HG02623 (cell line): ENCODE results near the gene TTLL8.
"Not testable (repeated sequence)": the region's sequence is repeated elsewhere in the genome, so short reads cannot be mapped to it uniquely, and the experiment has no call there.

Experiments
- ATAC-seq: cut with Tn5 transposase; IDR thresholded peaks from one replicate; pipeline ENCODE4 v1.9.1; 2021; ENCODE audit warnings: moderate library complexity; ENCODE audit not compliant: unreplicated experiment

The TTLL8 gene

GRCh38 chr22:50058061-50058905 lies at the start of gene TTLL8:
TTLL8 (minus strand) TSS chr22:50058298.
- no peak for ATAC-seq

GRCh38 chr22:50107529-50107928 lies 49.4 kb upstream of the TTLL8 start:
- no peak for ATAC-seq

- no peak for ATAC-seq
These were observed 47.4 kb upstream of the TTLL8 start for GRCh38 chr22:50105208-50106100.

- no peak for ATAC-seq
These were observed 46.0 kb upstream of the TTLL8 start for GRCh38 chr22:50104141-50104544.

GRCh38 chr22:50102946-50103345 lies 44.8 kb upstream of the TTLL8 start:
- ATAC-seq: no peak

- no peak for ATAC-seq
These were observed 43.9 kb upstream of the TTLL8 start for GRCh38 chr22:50101870-50102565.

GRCh38 chr22:50098052-50098451 lies 40.0 kb upstream of the TTLL8 start:
- ATAC-seq: no peak

- no peak for ATAC-seq
These were observed 34.2 kb upstream of the TTLL8 start for GRCh38 chr22:50092342-50092741.

GRCh38 chr22:50091092-50091768 lies 33.1 kb upstream of the TTLL8 start:
- no peak for ATAC-seq

GRCh38 chr22:50090412-50090714 lies 32.3 kb upstream of the TTLL8 start:
- ATAC-seq: no peak

GRCh38 chr22:50089682-50090411 lies 31.7 kb upstream of the TTLL8 start, which contains the start of gene MOV10L1:
MOV10L1 (plus strand) TSS chr22:50090006; CDS start chr22:50090089, 83 bp downstream.
- ATAC-seq: no peak

- ATAC-seq: no peak
These were observed 31.1 kb upstream of the TTLL8 start for GRCh38 chr22:50089231-50089630.

GRCh38 chr22:50088096-50088495 lies 30.0 kb upstream of the TTLL8 start:
- no peak for ATAC-seq

- ATAC-seq: no peak
These were observed 29.5 kb upstream of the TTLL8 start for GRCh38 chr22:50087646-50088045.

- ATAC-seq: not testable (repeated sequence)
These were observed 28.9 kb upstream of the TTLL8 start for GRCh38 chr22:50086975-50087374.

- ATAC-seq: no peak
These were observed 28.4 kb upstream of the TTLL8 start for GRCh38 chr22:50086526-50086925.

GRCh38 chr22:50085211-50085972 lies 27.3 kb upstream of the TTLL8 start, which contains the start of gene MLC1:
MLC1 (minus strand) TSS chr22:50085426; CDS start chr22:50084902, 524 bp downstream.
- ATAC-seq: no peak

- ATAC-seq: no peak
These were observed 26.5 kb upstream of the TTLL8 start for GRCh38 chr22:50084614-50085021.

- no peak for ATAC-seq
These were observed 26.0 kb upstream of the TTLL8 start for GRCh38 chr22:50084080-50084477.
